ENCODE data around the gene OR2A7.
"Not testable (repeated sequence)": the region's sequence is repeated elsewhere in the genome, so short reads cannot be mapped to it uniquely, and the experiment has no call there.

Gene OR2A7

GRCh38 chr7:144280010-144280409, 15.4 kb upstream of the OR2A7 start:
- not testable (repeated sequence) for H3K9me3 Mint-ChIP-seq; H3K36me3 Mint-ChIP-seq; H3K4me3 Mint-ChIP-seq; DNase-seq (ENCODE audit: low spot score in 2 of 2); ATAC-seq; H3K4me1 Mint-ChIP-seq; H3K27ac Mint-ChIP-seq

GRCh38 chr7:144275281-144275680, 10.7 kb upstream of the OR2A7 start:
- H3K4me3 Mint-ChIP-seq; H3K4me1 Mint-ChIP-seq; H3K9me3 Mint-ChIP-seq; DNase-seq (ENCODE audit: low spot score in 2 of 2); ATAC-seq; H3K36me3 Mint-ChIP-seq; H3K27ac Mint-ChIP-seq: not testable (repeated sequence)

- not testable (repeated sequence) for ATAC-seq, H3K9me3 Mint-ChIP-seq
Measured at GRCh38 chr7:144269188-144269587, 4.6 kb upstream of the OR2A7 start, which contains the start of gene CTAGE8. Gene CTAGE8 (minus strand): TSS chr7:144269288. CDS start chr7:144269250, 38 bp downstream.

GRCh38 chr7:144262128-144262527, 2.5 kb downstream of the OR2A7 start:
- H3K9me3 Mint-ChIP-seq; DNase-seq (ENCODE audit: low spot score in 2 of 2); ATAC-seq; H3K4me3 Mint-ChIP-seq; H3K4me1 Mint-ChIP-seq; H3K36me3 Mint-ChIP-seq; H3K27ac Mint-ChIP-seq: not testable (repeated sequence)

More at GRCh38 chr7:144269188-144269587, 4.6 kb upstream of the OR2A7 start, which contains the start of gene CTAGE8:
- H3K4me1 Mint-ChIP-seq; H3K36me3 Mint-ChIP-seq; H3K27ac Mint-ChIP-seq; DNase-seq (ENCODE audit: low spot score in 2 of 2); H3K4me3 Mint-ChIP-seq: not testable (repeated sequence)

- H3K4me1 Mint-ChIP-seq; H3K27ac Mint-ChIP-seq; ATAC-seq; H3K36me3 Mint-ChIP-seq; H3K9me3 Mint-ChIP-seq; H3K4me3 Mint-ChIP-seq; DNase-seq (ENCODE audit: low spot score in 2 of 2): not testable (repeated sequence)
Measured at GRCh38 chr7:144259067-144259466, 5.5 kb downstream of the OR2A7 start.

GRCh38 chr7:144256112-144256511, 8.5 kb downstream of the OR2A7 start:
- Mint-ChIP-seq H3K27ac (no peak overlapping the region), H3K9me3 (no peaks in the 10 kb centered on the region), H3K4me1 (no peaks in the 10 kb centered on the region), H3K4me3 (no peak overlapping the region), H3K36me3 (no peaks in the 10 kb centered on the region)
- ATAC-seq = no peak
- DNase-seq (ENCODE audit: low spot score in 2 of 2) = no peak

GRCh38 chr7:144255471-144255897, 9.1 kb downstream of the OR2A7 start:
- no peak for ATAC-seq
- H3K4me1 Mint-ChIP-seq = no peaks in the 10 kb centered on the region
- no peaks in the 10 kb centered on the region for H3K9me3 Mint-ChIP-seq
- no peak for DNase-seq (ENCODE audit: low spot score in 2 of 2)
- H3K36me3 Mint-ChIP-seq = no peaks in the 10 kb centered on the region
- no peak overlapping the region for H3K27ac Mint-ChIP-seq
- no peak overlapping the region for H3K4me3 Mint-ChIP-seq

- not testable (repeated sequence) for H3K4me3 Mint-ChIP-seq; H3K9me3 Mint-ChIP-seq; H3K36me3 Mint-ChIP-seq; H3K27ac Mint-ChIP-seq; H3K4me1 Mint-ChIP-seq; DNase-seq (ENCODE audit: low spot score in 2 of 2); ATAC-seq
Measured at GRCh38 chr7:144252307-144252706, 12.3 kb downstream of the OR2A7 start.

- ATAC-seq; H3K4me1 Mint-ChIP-seq; H3K9me3 Mint-ChIP-seq; H3K36me3 Mint-ChIP-seq; H3K27ac Mint-ChIP-seq; DNase-seq (ENCODE audit: low spot score in 2 of 2); H3K4me3 Mint-ChIP-seq: not testable (repeated sequence)
Measured at GRCh38 chr7:144247674-144248330, 16.8 kb downstream of the OR2A7 start.

GRCh38 chr7:144246967-144247366, 17.6 kb downstream of the OR2A7 start:
- DNase-seq (ENCODE audit: low spot score in 2 of 2); H3K4me3 Mint-ChIP-seq; H3K9me3 Mint-ChIP-seq; H3K36me3 Mint-ChIP-seq; ATAC-seq; H3K4me1 Mint-ChIP-seq; H3K27ac Mint-ChIP-seq: not testable (repeated sequence)

GRCh38 chr7:144245372-144245771, 19.2 kb downstream of the OR2A7 start:
- H3K9me3 Mint-ChIP-seq, ATAC-seq: not testable (repeated sequence)

GRCh38 chr7:144239365-144239764, 25.2 kb downstream of the OR2A7 start, which contains the start of gene OR2A42:
Gene OR2A42 (minus strand): TSS chr7:144239605. CDS start chr7:144232843, 6,762 bp downstream.
- DNase-seq (ENCODE audit: low spot score in 2 of 2); H3K4me3 Mint-ChIP-seq; H3K36me3 Mint-ChIP-seq; ATAC-seq; H3K4me1 Mint-ChIP-seq; H3K9me3 Mint-ChIP-seq; H3K27ac Mint-ChIP-seq: not testable (repeated sequence)

More at GRCh38 chr7:144245372-144245771, 19.2 kb downstream of the OR2A7 start:
- not testable (repeated sequence) for H3K27ac Mint-ChIP-seq; DNase-seq (ENCODE audit: low spot score in 2 of 2); H3K4me1 Mint-ChIP-seq; H3K4me3 Mint-ChIP-seq; H3K36me3 Mint-ChIP-seq

GRCh38 chr7:144238530-144239082, 26.0 kb downstream of the OR2A7 start:
- not testable (repeated sequence) for H3K9me3 Mint-ChIP-seq; H3K36me3 Mint-ChIP-seq; ATAC-seq; DNase-seq (ENCODE audit: low spot score in 2 of 2); H3K27ac Mint-ChIP-seq; H3K4me3 Mint-ChIP-seq; H3K4me1 Mint-ChIP-seq

- ATAC-seq; H3K4me1 Mint-ChIP-seq; DNase-seq (ENCODE audit: low spot score in 2 of 2); H3K27ac Mint-ChIP-seq; H3K36me3 Mint-ChIP-seq; H3K9me3 Mint-ChIP-seq; H3K4me3 Mint-ChIP-seq: not testable (repeated sequence)
Measured at GRCh38 chr7:144233039-144233438, 31.6 kb downstream of the OR2A7 start.

GRCh38 chr7:144231027-144231426, 33.6 kb downstream of the OR2A7 start:
- not testable (repeated sequence) for ATAC-seq; H3K27ac Mint-ChIP-seq; H3K4me1 Mint-ChIP-seq; H3K9me3 Mint-ChIP-seq; H3K36me3 Mint-ChIP-seq; H3K4me3 Mint-ChIP-seq; DNase-seq (ENCODE audit: low spot score in 2 of 2)

GRCh38 chr7:144228810-144229209, 35.8 kb downstream of the OR2A7 start:
- H3K9me3 Mint-ChIP-seq, H3K4me3 Mint-ChIP-seq: not testable (repeated sequence)

More at GRCh38 chr7:144228810-144229209, 35.8 kb downstream of the OR2A7 start:
- not testable (repeated sequence) for H3K36me3 Mint-ChIP-seq; ATAC-seq; H3K27ac Mint-ChIP-seq; DNase-seq (ENCODE audit: low spot score in 2 of 2); H3K4me1 Mint-ChIP-seq

All from stimulated activated effector memory CD8-positive, alpha-beta T cell treated with anti-CD3 and anti-CD28 coated beads, Interleukin-12 subunit alpha, Interleukin-12 subunit beta, amount 100 ng/mL, for 72 hours (primary cell).